HL-60 (cell line): ENCODE data around the gene CACNG6.

Experiments
- GABPA ChIP-seq: IDR thresholded peaks from 2 replicates; pipeline ENCODE4 v1.6.1; 2012; ENCODE audit warnings: low read depth
- TF ChIP-seq, protein P1 (sequence below): IDR thresholded peaks from one replicate; pipeline ENCODE4 v1.5.1; 2011; ENCODE audit warnings: low read length, control low read depth, inconsistent platforms; ENCODE audit not compliant: insufficient read depth

DNA sequence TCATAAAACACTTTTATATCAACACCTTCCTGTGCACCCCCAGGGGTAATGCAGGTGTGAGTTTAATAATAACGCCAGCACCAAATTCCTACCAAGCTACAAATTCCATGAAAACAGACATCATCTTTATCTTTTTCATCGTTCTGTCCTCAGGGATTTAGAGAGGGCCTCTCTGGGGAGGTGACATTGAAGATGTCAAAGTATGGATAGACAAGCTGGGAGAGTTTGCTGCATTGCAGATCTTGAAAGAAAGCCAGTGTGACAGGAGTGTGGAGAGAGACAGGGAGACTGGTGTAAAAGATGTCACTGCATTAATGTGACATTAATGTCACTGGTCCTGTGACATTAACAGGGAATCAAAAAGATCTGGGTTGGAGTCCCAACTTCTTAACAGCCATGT is 10.1 kb downstream of the CACNG6 start:
- TF ChIP-seq, protein P1, sequence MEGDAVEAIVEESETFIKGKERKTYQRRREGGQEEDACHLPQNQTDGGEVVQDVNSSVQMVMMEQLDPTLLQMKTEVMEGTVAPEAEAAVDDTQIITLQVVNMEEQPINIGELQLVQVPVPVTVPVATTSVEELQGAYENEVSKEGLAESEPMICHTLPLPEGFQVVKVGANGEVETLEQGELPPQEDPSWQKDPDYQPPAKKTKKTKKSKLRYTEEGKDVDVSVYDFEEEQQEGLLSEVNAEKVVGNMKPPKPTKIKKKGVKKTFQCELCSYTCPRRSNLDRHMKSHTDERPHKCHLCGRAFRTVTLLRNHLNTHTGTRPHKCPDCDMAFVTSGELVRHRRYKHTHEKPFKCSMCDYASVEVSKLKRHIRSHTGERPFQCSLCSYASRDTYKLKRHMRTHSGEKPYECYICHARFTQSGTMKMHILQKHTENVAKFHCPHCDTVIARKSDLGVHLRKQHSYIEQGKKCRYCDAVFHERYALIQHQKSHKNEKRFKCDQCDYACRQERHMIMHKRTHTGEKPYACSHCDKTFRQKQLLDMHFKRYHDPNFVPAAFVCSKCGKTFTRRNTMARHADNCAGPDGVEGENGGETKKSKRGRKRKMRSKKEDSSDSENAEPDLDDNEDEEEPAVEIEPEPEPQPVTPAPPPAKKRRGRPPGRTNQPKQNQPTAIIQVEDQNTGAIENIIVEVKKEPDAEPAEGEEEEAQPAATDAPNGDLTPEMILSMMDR, result no peak
- no peak for TF ChIP-seq GABPA
